ENCODE results near the gene TRMU.
A peak's percentile ranks its signal among the peaks of the same experiment; 100 is the strongest.

Gene TRMU

GRCh38 chr22:46371623-46372226 lies 36.2 kb downstream of the TRMU start:
- DNase-seq = no peak

GRCh38 chr22:46372686-46373085 lies 37.2 kb downstream of the TRMU start:
- no peak for DNase-seq

- DNase-seq = peak; percentile 59
These were observed 37.6 kb downstream of the TRMU start for GRCh38 chr22:46373159-46373558.

- DNase-seq = peak; percentile 36
These were observed 38.6 kb downstream of the TRMU start for GRCh38 chr22:46373921-46374662.

- no peak for DNase-seq
These were observed 39.4 kb downstream of the TRMU start for GRCh38 chr22:46374663-46375474.

- DNase-seq = no peak
These were observed 40.6 kb downstream of the TRMU start for GRCh38 chr22:46376111-46376510.

GRCh38 chr22:46376908-46377524 lies 41.5 kb downstream of the TRMU start:
- no peak for DNase-seq

GRCh38 chr22:46377525-46378425 lies 42.3 kb downstream of the TRMU start:
- DNase-seq = no peak

- DNase-seq = no peak
These were observed 43.0 kb downstream of the TRMU start for GRCh38 chr22:46378426-46379065.

GRCh38 chr22:46379066-46379930 lies 43.8 kb downstream of the TRMU start:
- no peak for DNase-seq

GRCh38 chr22:46380069-46380468 lies 44.6 kb downstream of the TRMU start:
- DNase-seq = no peak

- no peak for DNase-seq
These were observed 45.1 kb downstream of the TRMU start for GRCh38 chr22:46380581-46380980.

GRCh38 chr22:46381142-46381541 lies 45.6 kb downstream of the TRMU start:
- no peak for DNase-seq

GRCh38 chr22:46381731-46382130 lies 46.2 kb downstream of the TRMU start:
- no peak for DNase-seq

- no peak for DNase-seq
These were observed 47.0 kb downstream of the TRMU start for GRCh38 chr22:46382524-46382923.

- no peak for DNase-seq
These were observed 50.8 kb downstream of the TRMU start for GRCh38 chr22:46386312-46386711.

- no peak for DNase-seq
These were observed 52.2 kb downstream of the TRMU start for GRCh38 chr22:46387748-46388147.

- DNase-seq = no peak
These were observed 53.1 kb downstream of the TRMU start for GRCh38 chr22:46388647-46389046.

GRCh38 chr22:46389081-46389480 lies 53.6 kb downstream of the TRMU start:
- DNase-seq = no peak

- no peak for DNase-seq
These were observed 54.7 kb downstream of the TRMU start for GRCh38 chr22:46390105-46390651.
